DMS153 treated with DMSO at 0.1 percent for 48 hours (cell line): ENCODE data around the gene ANO10.
"Not testable (repeated sequence)": the region's sequence is repeated elsewhere in the genome, so short reads cannot be mapped to it uniquely, and the experiment has no call there.

Experiments
- DNase-seq: peaks from one replicate; lab custom pipeline; 2025; ENCODE audit not compliant: unreplicated experiment; lab: John Stamatoyannopoulos, UW

Gene ANO10

DNA sequence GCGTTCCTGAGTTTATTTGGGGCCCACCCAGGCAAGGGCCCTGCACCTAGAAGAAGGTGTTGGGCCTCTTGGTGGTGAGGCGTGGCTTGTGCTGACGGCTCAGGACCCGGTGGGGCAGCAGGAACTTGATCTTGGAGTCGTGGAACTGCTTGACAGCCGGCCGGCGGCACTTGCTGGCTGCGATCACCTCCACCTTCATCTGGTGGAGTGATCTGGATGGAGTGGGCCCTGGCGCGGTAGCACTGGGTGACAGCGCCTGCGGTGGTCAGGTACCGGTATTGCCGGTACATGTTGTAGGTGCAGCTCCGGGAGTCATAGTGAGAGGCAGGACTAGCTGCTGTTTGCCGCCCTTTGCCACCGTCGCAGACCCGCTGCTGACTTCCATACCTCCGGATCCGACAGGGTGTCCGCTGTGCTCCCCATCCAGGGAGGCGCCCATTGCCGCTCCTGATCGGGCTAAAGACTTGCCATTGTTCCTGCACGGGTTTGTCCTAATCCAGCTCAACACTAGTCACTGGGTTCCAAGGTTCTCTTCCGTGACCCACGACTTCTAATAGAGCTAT is 136.8 kb downstream of the ANO10 start:
- DNase-seq: no peak

DNA sequence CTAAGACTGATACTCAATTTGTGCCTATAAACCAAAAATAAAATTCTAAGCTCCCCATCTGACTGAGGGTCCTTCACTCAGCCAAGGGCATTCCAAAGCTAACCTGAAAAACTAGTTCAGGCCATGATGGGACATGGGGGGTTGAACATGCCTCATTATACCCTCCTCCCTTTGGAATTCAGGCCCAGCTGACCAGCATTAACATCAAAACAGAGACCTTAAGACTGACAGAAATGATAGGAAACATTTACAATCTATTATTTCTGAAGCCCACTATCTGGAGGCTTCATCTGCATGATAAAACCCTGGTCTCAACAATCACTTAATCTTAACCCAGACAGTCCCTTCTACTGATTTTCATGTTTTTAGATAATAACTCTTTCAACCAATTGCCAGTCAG is 140.4 kb downstream of the ANO10 start:
- DNase-seq: no peak

DNA sequence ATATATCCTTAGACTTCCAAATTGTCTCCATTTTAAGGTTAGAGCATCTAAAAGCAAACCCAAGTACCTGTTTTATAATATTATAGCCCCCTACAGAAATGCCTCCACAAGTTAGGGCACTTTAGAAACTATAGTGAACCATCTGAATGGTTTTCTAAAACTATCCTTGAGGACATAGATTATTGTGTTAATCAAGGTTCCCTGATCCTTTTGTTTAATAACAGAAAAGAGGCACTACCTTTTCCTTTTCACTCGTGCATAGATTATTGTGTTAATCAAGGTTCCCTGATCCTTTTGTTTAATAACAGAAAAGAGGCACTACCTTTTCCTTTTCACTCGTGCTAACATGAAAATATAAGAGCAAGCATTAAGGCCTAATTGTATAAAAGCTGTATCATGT is 143.0 kb downstream of the ANO10 start:
- DNase-seq: not testable (repeated sequence)

DNA sequence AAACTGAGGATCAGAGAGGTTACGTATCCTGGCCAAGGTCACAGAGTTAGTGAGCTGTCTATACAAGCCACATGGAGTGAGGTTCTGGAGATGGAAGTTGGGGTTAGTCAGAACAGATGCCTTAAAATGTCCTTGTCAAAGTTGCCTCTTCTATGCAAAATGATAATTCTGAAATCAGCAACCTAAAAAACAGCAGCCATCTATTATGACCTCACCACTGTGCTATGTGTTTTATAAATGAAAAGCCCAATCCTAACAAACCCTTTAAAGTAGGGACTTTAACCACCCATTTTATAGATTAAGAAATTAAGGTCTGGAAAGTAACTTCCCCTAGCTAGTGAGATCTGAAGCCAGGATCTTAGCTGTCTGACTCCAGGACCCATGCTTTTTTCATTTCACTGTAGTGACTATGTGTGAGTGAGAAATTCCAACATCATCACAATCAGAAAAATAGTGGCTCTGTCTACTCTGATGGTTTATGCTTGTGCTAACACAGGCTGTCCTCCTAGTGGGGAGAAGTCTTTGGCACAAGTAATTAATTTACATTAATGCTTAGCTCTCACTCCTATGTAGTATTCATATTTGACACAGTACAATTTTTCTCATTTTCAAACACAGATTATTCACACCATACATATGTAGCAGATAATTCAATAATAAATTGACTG is 143.6 kb downstream of the ANO10 start:
- no peak for DNase-seq

DNA sequence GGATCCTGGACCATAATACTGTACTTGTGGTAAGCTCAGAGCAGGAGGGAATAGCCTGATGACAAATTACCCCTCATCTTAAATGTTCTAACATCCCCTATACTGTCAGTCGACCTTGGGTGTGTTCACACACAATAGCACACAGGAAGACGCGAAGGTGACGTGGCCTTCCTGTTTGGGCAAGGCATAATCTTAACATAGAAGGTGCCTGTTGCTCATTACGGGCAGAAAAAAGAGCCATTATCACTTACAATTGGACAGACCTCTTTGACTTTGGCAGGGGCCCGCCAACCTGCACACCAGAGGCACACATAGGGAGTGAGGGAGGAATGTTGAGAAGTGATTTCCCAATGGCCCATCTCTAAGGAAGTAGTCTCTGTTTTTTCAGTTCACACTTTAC is 144.2 kb downstream of the ANO10 start:
- no peak for DNase-seq

DNA sequence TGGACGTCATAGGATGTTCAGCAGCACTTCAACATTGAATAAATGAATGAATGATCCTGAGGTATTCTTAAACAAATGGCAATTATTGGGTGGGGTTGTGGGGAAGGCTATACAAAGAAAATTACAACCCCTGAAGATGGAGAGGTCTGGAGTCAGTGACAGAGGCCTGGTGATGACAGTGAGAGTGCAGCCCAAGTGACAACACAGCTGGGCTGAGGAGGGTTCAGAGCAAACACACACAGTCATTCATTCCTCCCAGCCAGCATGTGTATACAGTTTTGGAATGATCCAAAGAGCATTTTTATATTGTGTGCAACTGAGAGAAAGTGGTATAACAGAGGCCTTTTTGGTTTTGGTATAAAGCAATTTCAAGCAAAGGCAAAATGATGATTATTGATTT is 148.1 kb downstream of the ANO10 start:
- no peak for DNase-seq

DNA sequence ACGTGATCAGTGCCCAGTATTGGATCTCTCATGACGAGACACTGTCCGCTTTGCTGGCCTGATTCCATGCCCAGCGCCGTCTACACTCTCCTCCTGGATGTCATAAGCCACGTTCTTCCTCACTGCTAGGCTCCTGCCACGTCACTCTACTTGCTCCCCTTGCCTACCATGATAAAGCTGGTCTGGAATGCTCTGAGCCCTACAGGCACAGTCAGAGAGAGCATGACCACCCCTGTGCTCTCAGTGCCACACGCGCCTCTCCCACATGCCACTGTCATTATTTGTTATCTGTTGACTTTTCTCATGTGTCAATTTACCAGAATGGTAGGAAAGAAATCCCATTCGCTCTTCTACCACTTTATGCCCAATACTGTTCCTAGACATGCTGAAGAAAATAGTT is 148.6 kb downstream of the ANO10 start:
- no peak for DNase-seq

DNA sequence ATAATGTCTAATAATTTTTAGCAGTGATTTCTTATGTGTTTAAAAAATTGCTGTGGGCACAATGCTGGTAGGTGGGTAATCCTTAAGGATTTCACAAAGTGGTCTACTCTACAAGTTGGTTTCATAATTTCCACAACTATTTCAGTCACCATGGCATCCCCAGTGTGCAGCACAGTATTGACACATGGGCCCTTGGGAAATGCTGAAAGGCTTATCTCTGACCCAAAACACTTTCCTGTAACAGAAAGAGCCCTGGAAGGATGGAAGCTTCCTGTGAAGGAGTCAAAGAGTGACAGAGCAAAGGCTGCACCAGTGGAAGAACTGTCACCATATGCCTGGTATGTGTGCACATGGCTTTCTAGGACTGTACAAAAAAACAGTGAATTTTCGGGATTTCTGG is 153.7 kb downstream of the ANO10 start:
- DNase-seq: no peak

DNA sequence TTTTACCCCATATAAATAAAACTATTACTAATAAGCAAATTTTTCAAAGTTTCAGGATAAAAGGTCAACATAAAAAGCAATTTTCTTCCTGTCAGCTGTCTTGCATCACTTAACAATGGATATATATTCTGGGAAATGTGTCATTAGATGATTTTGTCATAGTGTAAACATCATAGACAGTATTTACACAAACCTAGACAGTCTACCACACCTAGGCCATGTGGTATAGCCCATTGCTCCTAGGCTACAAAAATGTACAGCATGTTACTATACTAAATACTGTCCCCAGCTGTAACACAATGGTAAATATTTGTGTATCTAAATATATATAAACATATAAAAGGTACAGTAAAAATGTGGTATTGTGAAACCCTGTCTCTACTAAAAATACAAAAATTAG is 156.7 kb downstream of the ANO10 start:
- no peak for DNase-seq

DNA sequence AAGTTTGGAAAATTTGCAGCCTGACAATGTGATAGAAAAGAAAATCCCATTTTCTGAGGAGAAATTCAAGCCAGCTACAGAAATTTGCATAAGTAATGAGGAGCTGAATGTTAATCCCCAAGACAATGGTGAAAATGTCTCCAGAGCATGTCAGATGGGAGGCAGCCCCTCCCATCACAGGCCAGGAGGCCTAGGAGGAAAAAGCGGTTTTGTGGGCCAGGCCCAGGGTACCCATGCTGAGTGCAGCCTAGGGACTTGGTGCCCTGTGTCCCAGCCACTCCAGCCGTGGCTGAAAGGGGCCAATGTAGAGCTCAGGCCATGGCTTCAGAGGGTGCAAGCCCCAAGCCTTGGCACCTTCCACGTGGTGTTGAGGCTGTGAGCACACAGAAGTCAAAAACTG is 159.2 kb downstream of the ANO10 start:
- DNase-seq: not testable (repeated sequence)

DNA sequence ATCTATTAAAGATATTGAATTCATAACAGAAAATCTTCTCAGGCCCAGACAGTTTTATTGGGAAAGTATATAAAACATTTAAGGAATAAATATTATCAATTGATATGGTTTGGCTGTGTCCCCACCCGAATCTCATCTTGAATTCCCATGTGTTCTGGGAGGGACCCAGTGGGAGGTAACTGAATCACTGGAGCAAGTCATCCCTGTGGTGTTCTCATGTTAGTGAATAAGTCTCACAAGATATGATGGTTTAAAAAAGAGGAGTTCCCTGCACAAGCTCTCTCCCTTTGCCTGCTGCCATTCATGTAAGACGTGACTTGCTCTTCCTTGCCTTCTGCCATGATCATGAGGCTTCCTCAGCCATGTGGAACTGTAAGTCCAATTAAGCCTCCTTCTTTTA is 160.5 kb downstream of the ANO10 start:
- no peak for DNase-seq

DNA sequence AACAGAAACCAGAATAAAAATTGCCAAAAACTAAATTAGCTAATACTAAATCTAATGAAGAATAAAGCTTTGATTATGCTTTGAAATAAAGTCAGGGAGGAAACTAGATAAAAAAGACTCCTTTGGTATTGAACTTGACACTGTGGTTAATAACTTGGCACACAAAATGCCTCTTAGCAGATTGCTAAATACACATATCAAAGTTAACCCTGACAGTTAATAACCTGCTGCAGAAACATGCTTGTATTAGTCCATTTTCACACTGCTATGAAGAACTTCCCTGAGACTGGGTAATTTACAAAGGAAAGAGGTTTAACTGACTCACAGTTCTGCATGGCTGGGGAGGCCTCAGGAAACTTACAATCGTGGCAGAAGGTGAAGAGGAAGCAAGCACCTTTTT is 164.8 kb downstream of the ANO10 start:
- DNase-seq: not testable (repeated sequence)

DNA sequence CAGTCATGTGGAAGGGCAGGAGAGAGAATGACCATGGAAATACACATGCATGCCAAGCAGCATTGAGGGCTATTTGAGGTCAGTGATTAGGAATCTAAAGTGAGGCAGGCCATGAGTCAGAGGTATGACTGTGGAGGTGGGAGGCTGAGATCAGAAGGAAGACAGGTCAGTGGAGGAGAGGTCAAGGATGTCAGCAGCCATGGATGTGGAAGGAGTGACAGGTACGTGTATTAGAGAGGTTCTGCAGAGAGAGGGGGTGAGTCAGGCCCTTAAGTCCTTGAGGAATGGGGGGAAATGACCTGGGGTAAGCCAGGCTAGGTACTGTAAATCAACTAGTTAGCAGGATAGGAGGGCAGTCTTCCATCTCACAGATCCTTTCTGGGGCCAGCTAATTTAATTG is 166.6 kb downstream of the ANO10 start:
- DNase-seq: no peak

DNA sequence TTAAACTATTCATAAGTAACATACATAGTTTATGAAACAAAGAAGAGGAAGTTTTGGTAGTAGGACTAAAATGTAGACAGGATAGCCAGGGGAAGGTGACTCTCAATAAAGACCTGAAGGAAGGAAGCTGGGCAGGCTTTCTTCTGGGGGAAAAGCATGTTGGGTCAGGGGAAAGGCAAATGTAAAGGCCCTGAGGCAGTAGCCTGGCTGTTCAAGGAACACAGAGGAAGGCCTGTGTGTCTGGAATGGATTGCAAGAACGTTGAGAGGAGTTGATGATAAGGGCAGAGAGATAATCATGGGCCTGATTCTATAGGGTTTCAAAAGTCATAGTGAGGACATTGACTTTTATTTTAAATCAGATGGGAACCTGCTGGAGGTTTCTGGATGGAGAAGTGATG is 167.8 kb downstream of the ANO10 start:
- DNase-seq: no peak

DNA sequence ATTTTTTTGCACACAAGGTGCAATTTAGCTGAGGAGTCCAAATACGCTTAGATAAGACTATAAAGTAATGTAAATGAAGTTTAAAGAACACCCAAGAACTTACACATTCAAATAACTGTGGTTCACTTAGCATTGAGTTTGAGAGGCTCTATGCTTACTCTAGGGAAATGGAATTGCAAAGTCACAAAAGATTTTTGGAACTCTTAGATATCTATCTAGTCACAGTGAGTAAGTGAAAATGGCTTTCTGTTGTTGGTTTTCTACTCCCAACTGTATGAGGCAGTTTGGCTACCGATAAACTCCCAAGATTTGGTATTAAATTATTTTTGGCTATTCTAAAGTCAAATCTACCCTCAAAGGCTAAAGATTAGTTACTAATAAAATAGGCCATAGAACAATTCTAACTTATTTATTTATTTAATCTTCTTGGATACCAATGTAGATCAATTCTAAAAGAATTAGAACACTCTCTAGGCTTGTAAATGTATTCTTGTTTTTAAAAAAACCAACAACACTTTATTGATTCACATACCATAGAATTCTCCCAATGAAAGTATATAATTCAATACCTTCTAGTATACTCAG is 170.0 kb downstream of the ANO10 start:
- no peak for DNase-seq

DNA sequence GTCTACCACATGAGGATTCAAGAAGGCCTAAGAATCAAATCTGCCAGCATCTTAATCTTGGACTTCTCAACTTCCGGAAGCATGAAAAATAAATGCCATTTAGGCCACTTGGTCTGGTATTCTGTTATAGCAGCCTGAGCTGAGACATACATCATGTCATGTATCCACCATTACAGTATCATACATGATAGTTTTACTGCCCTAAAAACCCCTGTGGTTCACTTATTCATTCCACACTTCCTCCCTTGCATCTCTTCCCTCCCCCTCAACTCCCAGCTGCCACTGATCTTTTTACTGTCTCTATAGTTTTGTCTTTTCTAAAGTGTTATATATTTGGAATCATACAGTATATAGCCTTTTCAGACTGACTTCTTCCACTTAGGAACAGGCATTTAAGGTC is 173.7 kb downstream of the ANO10 start:
- no peak for DNase-seq

DNA sequence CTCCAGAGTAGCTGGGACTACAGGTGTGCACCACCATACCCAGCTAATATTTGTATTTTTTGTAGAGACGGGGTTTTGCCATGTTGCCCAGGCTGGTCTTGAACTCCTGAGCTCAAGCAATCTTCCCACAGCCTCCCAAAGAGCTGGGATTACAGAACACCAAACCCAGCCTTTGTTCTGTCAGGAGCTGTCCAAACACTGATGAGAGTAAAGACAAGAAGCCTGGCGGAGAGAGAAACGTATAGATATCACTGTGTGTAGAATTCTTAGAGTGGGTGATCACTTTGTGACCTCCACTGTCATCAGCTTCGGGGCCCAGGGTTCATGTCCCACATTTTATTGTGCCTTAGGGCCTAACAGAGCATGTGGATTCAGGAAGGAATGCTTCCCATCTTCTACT is 176.0 kb downstream of the ANO10 start:
- no peak for DNase-seq

DNA sequence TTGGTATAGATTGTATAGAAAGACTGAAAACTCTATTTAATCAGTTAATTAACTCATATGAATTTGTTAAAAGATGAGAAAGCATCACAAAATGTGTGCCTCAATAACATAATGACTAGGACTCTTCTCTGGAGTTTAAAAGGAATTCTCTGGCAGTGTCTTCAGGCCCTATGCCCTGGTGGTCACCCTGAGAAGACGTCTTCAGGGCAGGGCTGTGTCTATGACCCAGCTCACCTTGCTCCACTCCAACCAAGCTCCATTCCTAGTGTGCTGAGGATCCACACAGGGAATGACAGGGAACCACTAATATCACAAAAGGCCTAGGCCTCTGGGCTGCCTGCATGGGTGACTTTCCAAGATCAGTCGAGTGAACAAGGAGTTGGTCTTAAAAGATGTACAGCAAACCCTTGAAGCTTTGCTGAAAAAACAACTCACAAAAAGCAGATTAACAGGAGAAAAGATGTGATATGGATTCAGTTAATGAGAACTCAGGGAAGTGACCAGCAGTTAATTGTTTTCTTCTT is 178.9 kb downstream of the ANO10 start:
- DNase-seq: no peak

DNA sequence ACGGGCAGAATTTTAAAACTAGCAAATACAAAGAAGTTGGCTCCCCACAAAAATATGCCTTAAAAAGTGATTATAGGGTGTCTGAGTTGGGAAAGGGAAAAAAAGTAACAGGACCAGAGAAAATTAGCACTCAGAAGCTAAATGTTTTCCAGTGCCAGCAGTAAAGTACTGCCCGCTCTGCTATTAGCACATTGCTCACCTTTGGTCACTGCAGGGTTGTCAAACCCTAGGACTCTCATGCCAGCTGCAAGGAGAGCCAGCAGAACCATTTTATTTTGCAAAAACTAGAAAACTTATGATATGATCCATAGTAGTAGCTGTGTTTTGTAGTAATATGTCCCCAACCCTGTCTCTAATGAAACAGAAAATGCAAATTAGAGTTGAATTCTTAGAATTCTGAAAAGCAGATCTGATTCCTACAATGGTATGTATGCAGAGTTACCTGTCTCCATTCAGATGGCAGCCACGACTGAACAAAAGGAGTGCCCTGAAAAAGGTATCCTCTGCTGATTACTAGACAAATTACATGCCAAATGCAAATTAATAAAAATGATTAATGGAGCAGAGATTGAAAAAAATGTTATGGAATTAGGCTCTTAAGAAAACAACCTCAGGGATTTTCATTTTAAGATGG is 185.2 kb downstream of the ANO10 start:
- DNase-seq: no peak

DNA sequence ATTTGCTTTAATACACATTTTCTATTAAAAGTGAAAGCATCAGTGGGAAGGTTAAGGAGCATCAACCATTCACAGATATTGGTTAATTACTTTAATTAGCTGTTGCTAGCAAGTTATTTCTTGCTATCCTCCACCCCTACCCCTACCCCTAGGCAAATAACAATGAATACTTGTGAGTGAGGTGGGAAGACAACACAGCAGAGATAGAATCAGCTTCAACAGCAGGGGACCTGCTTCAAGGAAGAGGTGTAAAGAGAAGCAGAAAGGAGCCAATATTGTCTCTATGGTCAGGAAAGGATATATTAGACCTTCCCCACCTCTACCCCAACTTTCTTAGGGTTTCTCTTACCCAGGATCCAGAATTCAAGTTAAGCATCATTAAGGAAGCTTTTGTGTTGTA is 186.1 kb downstream of the ANO10 start:
- DNase-seq: no peak

DNA sequence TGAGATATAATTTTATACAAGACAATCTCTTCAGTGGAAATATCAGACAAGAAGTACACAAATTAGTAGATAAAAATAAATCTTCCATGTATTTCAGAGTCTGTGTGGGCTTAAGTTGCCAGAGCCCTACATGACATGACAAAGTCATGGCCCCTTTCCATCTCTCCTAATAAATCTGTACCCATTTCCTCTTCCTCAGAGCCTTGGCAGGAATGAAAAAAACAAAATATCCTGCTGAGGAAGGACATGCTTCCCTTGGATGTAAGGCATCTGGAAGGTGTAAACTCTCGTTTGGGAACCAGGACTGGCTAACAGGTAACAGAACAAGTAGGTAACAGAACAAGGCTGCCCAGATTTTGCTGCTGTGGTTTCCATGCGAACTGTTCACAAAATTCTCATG is 187.4 kb downstream of the ANO10 start:
- no peak for DNase-seq

DNA sequence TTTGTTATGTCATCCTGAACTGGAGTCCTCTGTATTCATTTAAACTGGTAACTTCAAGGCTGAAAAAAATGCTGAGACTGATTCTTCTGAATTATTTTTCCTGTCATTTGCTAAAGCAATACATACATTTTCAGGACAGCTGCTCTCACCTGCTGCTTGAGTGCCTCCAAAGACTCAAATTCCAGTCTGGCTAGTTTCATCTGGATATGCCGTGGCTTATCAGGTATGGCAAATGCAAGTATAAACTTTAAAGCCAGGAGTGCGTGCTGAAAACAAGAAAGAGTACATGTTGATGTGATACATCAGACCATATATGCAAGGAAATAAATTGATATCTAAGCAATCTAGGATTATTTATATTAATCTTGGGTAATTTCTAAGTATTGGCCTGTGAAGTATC is 189.3 kb downstream of the ANO10 start:
- DNase-seq: no peak
